Fibroblast of the aortic adventitia (primary cell): ENCODE results near the gene FICD. TPM values are rescaled to one million over a fixed set of nuclear protein-coding genes. Genes with fewer than 3 reads are reported as not detected.
A peak's percentile ranks its signal among the peaks of the same experiment; 100 is the strongest.

Source experiments
- DNase-seq: peaks from one replicate; pipeline ENCODE4 v3.0.0-alpha.2; 2010; ENCODE audit warnings: low read depth
- H3K4me3 ChIP-seq: 2 replicates; pipeline ENCODE4 v1.5.1; 2011; ENCODE audit warnings: low read depth, mild to moderate bottlenecking, control low read depth, low read length, moderate library complexity
- total RNA-seq: library from RNA; depleted of rRNA; stranded (reverse); fragments of >200 nt; gene quantifications from 2 replicates; pipeline ENCODE4 v1.2.3, GENCODE V29; 2012; ENCODE audit warnings: low replicate concordance
- TF ChIP-seq, protein P1 (sequence below): IDR thresholded peaks from 2 replicates; pipeline ENCODE4 v1.5.1; 2011; ENCODE audit warnings: mild to moderate bottlenecking, low read length, control low read depth, inconsistent platforms; ENCODE audit not compliant: insufficient read depth

FICD gene
- total RNA-seq, 1 donor, result 11.6 TPM

DNA sequence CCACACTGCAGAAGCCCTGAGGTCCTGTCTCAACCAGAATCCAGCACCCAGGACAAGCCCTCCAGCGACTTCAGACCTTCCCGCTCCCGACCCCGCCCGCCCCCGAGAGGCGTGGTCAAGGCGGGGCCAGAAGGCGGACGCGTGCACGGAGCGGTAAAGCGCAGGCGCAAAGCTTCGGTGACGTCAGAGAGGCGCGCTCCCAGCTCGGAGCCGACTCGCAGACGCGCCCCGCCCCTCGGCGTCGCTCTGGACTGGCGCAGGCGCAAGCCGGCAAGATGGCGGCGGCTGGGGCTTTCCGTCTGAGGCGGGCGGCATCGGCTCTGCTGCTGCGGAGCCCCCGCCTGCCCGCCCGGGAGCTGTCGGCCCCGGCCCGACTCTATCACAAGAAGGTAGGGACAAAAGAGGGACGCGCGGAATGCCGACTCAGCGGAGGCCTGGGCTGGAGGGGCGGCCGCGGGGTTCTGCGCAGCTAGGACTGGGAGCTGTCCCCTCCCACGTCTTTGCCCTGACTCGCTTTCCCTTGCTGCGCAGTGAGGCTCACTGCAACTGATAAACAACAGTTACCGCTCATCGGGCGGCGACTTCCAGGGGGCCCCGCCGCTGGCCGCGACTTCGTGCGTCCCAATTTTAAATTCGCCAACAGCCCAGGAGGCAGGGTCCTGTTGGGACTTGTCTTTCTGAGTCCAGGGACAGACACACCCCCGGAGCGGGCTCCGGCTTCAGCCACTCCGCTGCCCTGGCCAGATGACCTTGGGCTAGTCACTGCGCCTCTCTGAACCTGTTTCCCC is 47.5 kb downstream of the FICD start, which contains the start of gene ISCU:
Gene ISCU (plus strand): TSS at position 249 of the 788 bp plus-strand sequence. CDS start 27 bp downstream, at position 276.
- TF ChIP-seq, protein P1, sequence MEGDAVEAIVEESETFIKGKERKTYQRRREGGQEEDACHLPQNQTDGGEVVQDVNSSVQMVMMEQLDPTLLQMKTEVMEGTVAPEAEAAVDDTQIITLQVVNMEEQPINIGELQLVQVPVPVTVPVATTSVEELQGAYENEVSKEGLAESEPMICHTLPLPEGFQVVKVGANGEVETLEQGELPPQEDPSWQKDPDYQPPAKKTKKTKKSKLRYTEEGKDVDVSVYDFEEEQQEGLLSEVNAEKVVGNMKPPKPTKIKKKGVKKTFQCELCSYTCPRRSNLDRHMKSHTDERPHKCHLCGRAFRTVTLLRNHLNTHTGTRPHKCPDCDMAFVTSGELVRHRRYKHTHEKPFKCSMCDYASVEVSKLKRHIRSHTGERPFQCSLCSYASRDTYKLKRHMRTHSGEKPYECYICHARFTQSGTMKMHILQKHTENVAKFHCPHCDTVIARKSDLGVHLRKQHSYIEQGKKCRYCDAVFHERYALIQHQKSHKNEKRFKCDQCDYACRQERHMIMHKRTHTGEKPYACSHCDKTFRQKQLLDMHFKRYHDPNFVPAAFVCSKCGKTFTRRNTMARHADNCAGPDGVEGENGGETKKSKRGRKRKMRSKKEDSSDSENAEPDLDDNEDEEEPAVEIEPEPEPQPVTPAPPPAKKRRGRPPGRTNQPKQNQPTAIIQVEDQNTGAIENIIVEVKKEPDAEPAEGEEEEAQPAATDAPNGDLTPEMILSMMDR, result no peak
- peak within 1 kb of the TSS; percentile 99 for H3K4me3 ChIP-seq
- peak; percentile 96 for DNase-seq

DNA sequence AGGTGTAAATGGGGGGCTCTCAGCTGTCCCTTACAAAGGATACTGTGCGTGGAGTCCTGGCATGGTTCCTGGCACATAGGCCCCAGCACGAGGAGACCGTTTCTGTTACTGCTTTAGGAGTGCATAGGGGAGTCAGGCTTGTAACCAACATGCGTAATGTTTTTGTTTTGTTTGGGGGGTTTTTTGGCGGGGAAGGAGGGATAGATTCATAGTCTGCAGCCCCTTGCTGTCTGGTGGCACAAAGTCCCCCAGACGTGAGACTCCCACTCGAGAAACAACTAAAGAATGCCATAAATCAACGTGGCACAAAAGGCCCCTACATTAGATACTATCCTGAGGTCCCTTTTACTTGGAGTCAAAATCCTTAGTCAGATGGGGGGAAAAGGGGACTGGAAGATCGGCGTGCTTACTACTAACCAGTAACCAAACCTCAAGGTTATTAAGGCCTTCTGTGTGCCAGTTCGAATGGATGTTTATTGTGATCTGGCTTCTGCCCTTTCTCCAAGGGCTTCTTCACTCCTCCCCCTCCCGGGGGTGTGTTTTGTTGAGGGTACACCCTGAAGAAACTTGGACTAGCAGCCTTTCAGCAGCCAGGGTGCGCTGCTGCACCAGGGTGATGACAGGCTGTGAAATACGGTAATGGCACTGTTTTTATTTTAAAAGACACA is 48.2 kb downstream of the FICD start:
- peak; percentile 94 for DNase-seq
- TF ChIP-seq, protein P1, result peak; percentile 91
- H3K4me3 ChIP-seq, result peak overlapping the region; percentile 81

DNA sequence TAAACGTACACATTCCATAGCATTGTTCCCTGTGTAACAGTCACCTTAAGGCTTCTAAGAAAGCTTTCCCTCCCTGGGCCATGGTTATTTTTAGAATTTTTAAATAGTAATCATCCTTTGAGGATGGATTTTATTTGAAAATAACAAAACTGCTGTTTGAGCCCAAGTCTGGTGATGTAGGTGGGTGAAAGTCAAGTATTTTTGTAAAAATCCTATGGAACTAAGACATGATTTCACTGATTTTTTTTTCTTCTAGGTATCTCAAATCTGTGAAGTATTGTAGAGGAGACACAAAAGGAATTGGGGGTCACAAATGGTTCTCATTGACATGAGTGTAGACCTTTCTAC is 48.7 kb downstream of the FICD start:
- peak overlapping the region; percentile 81 for H3K4me3 ChIP-seq
- TF ChIP-seq, protein P1, result no peak

DNA sequence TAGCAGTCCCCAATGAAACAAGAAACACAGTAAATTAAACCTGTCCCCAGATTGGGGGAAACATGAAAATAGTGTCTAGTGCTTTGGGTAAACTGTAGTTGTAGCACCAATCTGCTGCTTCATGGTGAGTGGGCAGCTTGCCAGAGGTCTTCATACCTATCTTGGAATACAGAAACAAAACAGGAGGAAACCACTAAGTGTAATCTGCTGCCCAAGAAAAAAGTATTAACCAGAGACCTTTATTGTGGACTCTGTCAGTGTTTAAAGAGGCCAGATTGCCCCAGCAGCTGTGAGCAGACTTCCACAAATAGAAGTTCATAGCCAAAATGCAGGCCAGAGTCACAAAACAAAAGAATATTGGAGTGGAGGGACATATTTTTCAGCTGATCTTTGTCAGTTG is 49.6 kb downstream of the FICD start:
- TF ChIP-seq, protein P1, result no peak
- H3K4me3 ChIP-seq, result no peak overlapping the region
- DNase-seq, result peak; percentile 46

More for the DNA sequence above, 48.7 kb downstream of the FICD start:
- DNase-seq, result no peak

DNA sequence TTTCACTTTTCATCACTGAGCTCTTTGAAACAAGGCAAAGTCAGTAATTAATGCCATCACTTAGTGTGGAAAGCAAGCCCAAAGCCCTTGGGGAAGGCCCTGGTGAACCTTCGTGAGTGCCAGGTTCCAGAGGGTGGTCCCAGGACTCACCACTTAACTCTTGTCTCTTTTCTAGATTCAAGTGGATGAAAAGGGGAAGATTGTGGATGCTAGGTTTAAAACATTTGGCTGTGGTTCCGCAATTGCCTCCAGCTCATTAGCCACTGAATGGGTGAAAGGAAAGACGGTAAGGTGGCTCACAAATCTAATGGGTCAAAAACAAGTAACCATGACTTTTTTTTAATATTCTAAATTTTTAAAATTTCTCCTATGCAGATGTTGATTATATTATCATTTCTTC is 50.1 kb downstream of the FICD start:
- DNase-seq, result no peak
- TF ChIP-seq, protein P1, result no peak
- H3K4me3 ChIP-seq, result no peak overlapping the region

DNA sequence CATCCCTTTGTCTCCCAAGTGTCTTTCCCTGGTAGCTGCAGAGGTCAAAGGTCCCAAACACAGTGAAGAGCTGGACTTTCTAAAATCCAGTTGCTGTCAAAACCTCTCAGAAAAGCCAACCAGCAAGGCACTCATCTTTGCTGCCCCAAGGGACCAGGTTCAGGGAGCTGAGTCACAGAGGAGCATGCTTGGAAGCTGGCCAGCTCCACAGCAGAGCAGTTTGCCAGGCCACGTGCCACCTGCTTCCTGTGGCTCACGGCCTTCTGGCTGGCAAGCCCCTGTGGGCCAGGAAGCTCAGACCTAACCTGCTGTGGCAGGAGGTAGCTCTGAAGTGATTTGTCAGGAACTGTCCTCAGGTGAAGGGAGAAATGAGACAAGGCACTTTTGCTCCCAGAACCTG is 50.9 kb downstream of the FICD start:
- peak; percentile 80 for DNase-seq
- H3K4me3 ChIP-seq, result no peak overlapping the region
- TF ChIP-seq, protein P1, result no peak
